HG03196 (cell line): Measurements from ENCODE around the gene WNT16.
"Not testable (repeated sequence)": the region's sequence is repeated elsewhere in the genome, so short reads cannot be mapped to it uniquely, and the experiment has no call there.

Experiments
- ATAC-seq: cut with Tn5 transposase; IDR thresholded peaks from one replicate; pipeline ENCODE4 v1.9.1; 2021; ENCODE audit not compliant: unreplicated experiment

Gene WNT16, protein sequence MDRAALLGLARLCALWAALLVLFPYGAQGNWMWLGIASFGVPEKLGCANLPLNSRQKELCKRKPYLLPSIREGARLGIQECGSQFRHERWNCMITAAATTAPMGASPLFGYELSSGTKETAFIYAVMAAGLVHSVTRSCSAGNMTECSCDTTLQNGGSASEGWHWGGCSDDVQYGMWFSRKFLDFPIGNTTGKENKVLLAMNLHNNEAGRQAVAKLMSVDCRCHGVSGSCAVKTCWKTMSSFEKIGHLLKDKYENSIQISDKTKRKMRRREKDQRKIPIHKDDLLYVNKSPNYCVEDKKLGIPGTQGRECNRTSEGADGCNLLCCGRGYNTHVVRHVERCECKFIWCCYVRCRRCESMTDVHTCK

DNA sequence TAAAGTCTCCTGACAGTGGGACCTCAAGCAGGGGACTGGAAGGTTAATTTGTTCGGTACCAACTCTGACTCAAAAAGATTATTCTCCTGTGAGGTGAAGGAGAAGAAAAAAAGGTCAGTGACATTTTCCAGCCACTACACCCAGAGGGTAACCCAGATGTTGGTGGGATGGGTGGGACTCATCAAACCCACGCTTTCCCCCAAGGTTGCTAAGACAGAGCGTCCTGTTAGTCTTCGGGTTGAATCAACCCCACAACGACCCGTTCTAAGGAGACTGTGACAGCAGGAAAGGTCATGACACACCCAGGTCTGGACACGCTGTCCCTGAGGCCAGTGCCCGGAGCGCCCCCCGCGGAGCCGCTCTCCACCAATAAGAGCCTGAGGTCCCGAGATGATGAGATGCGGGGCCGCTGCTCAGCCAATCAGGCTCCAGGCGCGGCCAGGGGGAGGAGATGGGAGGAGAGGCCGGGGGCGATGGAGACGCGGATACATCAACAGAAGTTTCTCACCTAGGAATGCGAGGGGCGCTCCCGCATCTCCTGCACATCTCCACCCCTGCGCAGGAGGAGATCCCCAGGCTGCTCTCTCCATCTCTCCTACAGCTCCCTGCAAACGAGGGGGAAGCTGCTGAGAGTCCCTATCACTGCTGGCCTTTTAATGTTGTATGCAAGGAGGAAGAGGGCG lies at the start of gene WNT16:
Gene WNT16, plus strand, starts transcription at position 493 of the 683 bp plus-strand sequence. CDS start 293 bp downstream, outside the sequence.
- no peak for ATAC-seq

DNA sequence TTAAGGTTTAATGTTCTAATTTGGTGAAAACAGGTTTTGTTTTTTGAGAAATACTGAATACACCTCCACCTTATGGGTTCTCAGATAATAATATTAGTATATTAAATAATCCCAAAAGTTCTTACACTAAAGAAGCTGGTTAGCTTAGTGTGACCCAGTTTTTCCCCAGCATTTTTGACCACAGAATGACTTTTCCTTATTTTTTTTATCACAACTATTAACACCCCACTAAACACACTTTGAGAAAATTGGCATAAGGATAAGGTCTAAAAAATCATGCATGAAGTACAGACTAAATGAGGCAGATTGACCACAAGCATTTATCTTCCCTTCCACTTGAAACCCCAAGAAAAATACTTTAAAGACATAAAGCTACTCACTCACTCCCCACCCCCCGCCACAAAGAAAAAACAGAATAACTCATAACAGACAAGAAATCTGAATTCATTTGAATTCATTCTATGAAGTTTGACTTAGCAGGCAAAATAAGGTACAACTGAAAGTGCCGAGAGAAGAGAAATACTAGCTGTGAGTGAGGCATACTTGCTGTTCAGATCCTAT lies 49.7 kb upstream of the WNT16 start:
- no peak for ATAC-seq

DNA sequence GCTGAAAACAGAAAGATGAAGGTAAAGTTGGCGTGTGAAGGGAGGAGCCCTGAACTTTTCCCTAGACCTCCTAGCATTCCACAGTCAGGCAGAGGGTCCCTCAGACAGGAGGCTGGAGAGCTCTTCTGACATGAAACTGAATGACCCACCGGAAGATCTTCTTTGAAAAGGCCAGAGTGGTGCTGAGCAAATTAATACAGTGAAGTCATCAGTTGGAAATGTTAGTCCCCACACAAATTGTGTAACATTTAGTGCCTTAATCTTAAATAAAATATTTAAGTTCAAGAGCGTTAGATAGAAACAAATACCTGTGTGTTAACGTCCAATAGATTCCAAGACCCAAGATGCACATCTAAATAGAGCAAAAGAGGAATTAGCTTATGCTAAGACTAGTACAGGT lies 49.0 kb upstream of the WNT16 start:
- no peak for ATAC-seq

DNA sequence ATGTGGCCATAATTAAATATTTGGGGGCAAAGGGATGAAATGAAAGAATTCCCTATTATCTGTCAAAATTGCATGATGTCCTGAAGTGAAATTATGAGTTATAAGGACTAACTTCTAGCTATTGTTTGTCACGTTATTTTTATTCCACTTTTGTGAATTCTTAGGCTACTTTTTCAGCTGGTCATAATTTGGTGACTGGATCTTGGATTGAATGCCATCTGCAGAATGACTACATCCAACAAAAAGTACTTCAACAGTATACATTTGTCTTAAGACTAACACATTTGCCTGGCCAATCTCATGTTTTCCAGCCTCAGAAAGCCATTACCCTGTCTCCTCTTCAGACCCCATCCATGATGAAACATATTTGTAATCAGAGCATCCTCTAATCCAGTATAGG lies 48.1 kb upstream of the WNT16 start:
- no peak for ATAC-seq

DNA sequence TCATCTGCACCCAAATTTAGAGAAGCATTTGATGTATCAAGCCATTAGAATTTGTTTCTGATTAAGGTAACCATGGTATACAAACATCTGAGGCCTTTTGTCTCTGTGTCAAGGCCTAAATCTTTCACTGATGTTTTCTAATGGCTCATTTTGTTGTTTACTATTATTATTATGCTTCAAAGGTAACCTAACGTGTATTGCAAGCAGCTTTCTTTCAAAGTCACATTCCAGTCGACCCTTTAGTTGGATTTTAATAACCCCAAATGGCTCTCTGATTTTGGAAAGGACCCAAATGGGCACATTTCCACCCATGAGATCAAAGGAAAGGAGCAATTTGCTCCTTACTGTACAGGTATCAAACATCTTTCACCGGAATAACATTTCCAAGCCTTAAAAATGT lies 46.7 kb upstream of the WNT16 start:
- ATAC-seq: no peak

DNA sequence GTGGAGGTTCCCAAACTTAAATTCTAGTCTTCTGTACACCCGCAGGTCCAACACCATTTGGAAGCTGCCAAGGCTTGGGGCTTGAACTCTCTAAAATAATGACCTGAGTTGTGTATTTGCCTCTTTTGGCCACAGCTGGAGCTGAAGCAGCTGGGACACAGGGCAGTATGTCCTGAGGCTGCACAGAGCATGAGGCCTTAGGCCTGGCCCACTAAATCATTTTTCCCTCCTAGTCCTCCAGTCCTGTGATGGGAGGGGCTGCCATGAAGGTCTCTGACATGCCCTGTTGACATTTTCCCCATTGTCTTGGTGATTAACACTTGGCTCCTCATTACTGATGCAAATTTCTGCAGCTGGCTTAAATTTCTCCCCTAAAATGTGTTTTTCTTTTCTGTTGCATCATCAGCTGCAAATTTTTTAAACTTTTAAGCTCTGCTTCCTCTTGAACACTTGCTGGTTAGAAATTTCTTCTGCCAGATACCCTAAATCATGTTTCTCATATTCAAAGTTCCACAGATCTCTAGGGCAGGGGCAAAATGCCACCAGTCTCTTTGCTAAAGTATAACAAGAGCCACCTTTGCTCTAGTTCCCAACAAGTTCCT lies 43.6 kb upstream of the WNT16 start:
- ATAC-seq: no peak

DNA sequence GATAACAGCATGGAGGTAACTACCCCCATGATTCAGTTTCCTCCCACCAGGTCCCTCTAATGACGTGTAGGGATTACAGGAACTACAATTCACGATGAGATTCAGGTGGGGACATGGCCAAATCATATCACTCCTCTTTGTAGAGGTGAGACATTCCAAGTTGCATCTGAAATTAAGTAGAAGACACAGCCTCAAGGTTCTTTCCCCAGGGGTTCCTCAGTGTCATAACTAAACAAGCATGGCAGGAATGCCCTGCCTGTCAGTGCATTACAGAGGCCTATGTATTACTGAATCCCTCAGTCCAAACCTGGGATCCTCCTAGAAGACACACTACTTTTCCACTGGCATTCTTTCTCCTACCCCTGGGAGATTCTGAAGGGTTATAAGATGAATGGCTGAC lies 42.6 kb upstream of the WNT16 start:
- ATAC-seq: no peak

DNA sequence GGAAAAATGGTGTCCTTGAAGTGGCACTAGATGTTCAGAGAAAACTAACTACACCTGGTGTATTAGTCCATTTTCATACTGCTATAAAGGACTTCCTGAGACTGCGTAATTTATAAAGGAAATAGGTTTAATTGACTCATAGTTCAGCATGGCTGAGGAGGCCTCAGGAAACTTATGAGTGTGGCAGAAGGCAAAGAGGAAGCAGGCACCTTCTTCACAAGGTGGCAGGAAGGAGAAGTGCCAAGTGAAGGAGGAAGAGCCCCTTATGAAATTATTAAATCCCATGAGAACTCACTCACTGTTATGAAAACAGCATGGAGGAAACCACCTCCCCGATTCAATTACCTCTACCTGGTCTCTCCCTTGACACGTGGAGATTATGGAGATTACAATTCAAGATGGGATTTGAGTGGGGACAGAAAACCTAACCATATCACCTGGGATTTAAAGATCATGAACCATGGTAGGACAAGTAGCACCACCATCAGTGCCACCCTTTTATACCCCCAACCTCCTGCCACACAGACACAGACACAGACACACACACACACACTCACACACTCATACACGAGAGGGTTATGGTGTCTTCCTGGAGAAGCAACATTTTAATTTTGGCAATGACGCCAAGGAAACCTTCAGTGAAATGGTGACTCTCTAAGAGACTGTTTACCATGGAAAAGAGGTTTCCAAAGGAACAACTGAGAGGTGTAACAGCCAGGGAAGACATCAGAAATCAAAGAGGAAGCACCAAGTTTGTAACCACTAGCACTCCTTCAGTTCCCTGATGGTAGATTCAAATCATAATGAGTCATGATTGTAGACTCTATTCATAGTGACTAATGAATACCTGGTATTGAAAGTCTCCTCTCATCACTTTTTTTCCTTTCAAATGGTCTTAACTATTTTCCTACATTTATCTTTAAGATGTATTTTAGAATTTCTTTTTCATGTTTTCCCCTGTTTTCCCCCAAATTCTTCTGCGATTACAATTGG lies 41.8 kb upstream of the WNT16 start:
- no peak for ATAC-seq

DNA sequence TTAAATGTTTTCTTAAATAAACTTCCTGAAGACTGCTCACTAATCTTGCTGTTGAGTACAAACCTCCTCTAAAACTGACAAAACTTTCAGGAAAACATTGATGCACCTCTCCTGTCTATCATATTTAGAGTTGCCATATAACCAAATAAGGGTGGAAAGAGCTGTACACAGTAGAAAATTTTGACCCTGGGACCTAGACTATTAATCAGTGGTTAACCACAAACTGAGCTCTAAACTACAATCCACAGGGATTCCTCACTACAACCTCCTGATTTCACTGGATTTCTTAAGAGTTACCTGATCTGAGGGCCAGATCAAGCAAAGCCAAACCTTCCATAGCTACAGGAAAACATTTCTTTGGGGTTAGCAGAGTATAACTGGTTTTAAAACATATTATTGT lies 39.9 kb upstream of the WNT16 start:
- no peak for ATAC-seq

DNA sequence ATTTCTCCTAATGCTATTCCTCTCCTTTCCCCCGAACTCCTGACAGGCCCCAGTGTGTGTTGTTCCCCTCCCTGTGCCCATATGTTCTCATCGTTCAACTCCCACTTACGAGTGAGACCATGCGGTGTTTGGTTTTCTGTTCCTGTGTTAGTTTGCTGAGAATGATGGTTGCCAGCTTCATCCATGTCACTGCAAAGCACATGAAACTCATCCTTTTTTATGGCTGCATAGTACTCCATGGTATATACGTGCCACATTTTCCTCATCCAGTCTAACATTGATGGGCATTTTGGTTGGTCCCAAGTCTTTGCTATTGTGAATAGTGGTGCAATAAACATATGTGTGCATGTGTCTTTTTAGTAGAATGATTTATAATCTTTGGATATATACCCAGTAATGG lies 38.9 kb upstream of the WNT16 start:
- not testable (repeated sequence) for ATAC-seq

DNA sequence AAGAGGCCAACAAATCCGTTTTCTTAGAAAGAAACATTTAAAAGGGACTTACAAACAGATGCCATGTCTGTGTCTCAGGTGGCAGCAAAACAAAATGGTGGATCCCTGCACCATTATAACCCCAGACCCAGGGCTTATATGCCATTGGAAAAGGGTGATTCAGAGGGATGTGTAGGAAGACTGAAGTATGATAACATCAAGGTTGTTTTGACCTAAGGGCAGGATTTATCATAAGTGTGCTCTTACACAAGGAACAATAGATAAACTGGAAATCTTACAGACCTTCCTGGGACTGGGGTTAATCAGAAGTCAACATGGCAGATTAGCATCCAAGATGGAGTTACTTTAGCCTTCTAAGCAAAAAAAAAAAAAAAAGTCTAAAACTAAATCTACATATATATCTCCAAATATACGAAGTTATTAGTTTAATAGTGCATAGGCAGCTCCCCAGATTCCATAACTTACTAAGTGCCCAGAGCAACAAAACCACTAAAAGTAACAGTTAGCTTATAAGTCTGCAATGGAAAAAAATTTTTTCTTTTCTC lies 34.3 kb upstream of the WNT16 start:
- ATAC-seq: no peak

DNA sequence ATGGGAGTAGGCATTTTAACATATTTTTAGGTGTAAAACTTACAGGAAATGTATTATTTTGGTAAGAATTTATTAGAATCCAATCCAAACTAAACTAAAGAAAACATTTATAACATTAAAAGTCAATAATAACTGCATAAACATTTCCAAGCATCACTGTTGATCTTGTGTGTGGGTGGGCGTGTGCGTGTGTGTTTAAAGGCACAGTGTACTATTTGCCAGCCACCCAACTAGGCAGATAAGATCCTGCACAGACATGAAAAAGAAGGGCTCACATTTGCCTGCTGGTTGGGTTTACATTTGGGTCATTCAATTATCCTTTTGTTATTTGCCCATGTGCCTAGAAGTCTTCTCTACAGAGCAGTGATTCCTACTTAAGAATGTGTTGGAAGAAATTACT lies 31.0 kb upstream of the WNT16 start:
- no peak for ATAC-seq

DNA sequence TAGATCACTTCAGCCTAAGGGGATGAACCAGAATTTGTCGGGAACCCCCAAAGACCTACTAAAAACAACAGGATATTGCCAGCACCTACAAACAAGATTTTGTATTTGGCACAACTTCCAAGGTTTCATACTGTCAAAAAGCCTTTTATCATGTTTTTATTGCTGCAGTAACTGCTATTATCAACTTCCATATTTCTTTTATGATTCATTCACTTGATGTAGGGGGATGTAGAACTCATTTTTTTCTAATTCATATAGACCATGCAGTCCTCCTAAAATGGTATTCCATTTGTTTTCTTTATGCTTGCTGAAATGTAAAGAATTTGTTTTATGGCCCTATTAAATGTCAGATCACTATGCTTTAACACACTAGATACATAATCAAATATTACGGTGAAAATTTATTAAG lies 30.0 kb upstream of the WNT16 start:
- no peak for ATAC-seq

DNA sequence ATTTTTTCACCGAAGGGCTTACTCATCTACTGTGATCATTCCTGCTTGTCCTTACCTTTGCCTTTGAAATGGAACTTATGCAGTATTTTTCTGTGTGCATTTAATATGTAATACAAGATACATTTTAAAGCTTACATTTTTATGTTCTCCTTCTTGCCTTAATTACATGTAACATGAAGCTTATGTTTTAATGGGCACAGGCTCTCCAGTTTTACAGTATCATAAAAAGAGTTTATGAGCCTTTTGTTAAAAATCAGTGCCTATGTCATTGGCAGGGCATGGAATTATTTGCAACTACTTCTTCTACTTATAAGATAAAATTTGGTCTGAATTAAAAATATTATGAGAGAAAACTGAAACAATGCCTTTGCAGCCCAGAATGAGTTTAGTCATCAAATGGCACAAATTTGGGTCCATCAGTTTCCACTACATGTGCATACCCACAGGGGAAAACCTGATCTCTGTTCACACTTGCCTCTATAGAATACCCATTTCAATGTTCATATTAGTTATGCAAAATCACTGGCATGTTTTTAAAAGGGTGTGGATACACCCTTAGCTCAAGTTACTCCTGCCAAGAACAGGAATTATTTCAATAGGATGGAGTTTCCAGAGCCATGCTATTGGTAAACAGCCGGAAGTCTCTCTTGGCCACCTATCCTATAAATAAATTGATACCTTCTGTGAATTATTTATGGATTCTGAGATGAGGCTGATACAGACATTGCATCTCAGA lies 27.9 kb upstream of the WNT16 start:
- no peak for ATAC-seq

DNA sequence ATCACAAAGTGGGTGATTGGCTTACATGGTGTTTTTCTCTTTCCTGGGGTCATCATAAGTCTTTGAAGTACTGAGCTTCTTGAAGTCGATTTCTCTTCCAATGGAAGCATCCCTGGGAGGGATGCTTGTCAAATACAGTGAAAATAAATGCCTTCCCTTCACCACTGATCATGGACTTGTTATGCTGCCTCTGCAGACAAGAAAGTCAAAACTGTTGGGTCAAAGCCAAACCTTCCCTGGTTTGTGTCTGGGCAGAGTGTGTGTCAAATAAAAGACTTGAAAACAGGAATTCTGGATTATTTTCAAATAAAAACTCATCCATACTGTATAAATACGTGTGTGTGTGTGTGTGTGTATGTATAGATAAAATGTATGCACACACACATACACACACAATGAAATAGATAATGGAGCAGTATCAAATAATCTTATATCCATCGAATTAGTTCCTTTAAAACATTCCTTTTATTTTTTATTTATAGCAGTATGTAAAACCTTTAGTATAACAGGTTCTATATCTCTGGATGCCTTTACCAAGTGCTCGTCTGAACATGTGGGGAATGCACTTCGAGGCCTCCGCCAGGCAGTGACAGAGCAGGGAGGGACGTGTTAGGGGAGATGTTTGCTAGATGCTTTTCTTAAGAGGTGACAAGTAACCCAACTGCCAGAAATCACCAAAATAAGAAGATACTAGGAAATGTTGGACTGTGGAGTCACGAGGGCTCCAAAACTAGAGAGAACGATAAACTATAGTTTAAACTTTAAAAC lies 27.2 kb upstream of the WNT16 start:
- no peak for ATAC-seq

DNA sequence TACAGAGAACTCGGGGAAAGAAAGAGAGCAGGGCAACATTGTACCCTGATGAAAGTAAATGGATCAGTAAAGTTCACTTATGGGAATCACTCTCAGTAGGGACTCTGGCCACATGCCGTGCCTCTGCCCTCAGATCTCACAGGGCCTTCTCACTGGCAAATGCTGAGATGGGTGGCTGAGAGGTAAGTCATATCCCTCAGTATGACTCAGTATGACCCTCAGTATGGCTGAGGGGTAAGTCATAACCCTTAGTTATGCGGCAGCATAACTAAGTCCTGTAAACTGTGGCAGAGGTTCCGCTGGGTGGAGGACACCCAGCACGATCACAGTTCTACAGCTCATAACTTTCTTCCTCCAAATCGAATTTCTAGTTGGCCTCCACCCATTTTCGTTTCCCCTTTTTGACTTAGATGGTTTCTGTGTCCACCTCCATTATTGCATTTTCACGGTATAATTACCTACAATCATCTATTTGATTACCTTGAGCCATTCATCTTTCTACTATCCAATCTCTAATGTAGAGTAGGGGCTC lies 26.5 kb upstream of the WNT16 start:
- peak; percentile 93 for ATAC-seq

DNA sequence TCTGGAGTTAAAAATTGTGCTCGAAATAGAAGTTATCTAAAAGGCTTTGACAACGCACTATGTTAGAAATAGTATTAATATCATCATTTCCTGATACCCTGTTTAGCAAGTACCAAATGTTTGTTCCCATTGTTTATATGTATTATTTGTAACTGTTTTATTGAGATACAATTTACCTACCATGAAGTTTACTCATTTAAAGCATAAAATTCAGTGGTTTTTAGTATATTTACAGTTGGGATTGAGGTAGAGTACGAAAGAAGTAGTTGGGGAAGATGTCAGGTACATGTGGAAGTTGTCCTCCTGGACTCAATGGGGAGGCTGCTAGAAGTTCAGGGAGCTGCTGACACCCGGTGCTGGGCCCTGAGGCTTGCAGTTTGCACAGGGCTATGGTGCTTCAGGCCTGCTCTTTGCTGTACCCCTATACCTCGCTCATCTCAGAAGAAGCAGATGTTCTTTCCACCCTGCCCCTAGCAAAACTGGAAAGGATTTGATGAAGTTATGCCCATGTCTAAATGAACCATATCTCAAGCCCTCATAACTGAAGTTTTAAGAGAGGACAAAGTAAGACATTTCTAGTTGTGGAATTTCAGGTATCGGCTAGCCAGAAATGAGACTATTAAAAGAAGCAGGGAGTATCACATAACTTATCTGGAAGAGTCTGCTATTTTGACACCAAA lies 25.2 kb upstream of the WNT16 start:
- ATAC-seq: no peak

DNA sequence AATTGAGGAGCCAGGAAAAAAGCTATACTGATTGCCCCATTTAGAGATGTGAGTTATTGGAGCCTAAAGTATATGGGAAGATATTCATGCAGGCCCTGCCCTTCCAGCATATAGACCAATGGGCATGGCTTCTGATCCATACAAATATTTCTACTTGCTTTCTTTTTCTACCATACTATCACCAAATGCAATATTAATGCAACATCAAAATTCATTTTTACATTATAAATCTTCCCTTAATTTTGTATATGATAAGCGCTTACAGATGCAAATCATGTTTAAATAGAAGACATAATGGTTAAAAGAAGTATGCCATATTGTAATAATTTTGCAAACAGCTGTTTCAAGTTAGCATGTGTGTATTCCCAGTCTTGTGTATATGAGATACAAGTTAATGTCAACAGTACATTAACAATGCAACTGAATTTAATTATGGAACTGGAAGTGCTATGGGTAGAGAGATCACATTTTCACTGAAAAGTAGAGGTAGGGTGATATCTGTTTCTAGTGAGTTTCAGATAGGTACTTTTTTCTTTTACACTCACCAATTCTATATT lies 24.6 kb upstream of the WNT16 start:
- ATAC-seq: no peak
